GM12873 (cell line): ENCODE data around the gene MOB4.

Source experiments
- CTCF ChIP-seq: IDR thresholded peaks from 2 replicates; pipeline ENCODE4 v1.5.1; 2012; ENCODE audit warnings: low read depth, mild to moderate bottlenecking, moderate library complexity, low read length, control low read depth; ENCODE audit not compliant: insufficient read depth; ENCODE audit errors: missing control alignments

The MOB4 gene

GRCh38 chr2:197515315-197515738, 539 bp upstream of the MOB4 start:
- no peak for TF ChIP-seq CTCF

- TF ChIP-seq CTCF = no peak
Measured at GRCh38 chr2:197516393-197516761, 511 bp downstream of the MOB4 start.

DNA sequence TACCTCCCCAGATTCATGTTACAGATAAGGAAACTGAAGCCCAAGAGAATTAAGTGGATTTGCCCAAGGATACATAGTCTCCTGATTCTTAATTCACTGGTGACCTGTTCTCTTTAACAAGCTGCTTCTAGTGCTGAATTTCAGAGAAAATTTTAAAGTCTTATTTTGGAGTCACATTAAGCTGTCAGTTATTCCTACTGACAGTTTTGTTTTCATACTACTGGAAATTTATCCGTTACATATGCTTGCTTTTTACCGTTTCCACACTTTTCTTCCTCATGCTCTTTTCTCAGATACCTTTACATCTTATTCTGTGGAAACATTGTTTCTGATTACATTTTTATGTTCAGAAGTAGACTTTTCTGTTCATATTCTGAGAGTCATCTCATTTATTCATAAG, 1.3 kb downstream of the MOB4 start:
- TF ChIP-seq CTCF = no peak

GRCh38 chr2:197538412-197538811, 22.5 kb downstream of the MOB4 start:
- TF ChIP-seq CTCF = no peak

DNA sequence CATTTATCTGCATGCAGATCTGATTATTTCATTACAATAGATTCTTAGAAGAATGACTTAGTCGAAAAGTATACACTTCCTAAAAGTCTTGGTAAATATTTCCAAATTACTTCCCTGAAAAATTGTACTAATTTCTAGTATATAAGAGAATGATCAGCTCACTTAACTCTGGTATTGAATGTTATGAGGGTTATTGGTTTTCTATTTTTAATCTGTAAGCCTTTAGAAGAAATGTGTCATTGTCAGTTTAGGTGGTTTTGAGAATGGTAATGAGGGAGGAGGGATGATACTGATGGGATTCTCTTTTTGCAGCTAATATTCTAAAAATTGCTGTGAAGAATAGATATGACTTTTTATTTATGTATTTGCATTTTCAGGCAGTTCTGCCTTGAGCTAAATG, 23.9 kb downstream of the MOB4 start:
- TF ChIP-seq CTCF = no peak

DNA sequence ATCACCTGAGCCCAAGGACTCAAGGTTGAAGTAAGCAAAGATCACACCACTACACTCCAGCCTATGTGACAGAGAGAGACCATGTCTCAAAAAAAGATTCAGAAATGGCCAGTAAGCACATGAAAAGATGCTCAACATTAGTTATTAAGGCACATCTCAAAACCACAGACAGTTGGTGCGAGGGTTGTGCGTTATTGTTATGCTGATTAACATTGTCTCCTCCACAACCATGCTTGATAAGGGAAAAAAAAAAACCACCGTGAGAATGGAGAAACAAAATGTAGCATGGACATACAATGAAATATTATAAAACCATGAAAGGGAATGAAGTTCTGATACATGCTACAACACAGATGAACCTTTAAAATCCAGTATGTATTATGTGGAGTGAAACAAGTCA, 27.3 kb downstream of the MOB4 start:
- TF ChIP-seq CTCF = no peak

GRCh38 chr2:197547163-197547900, 31.5 kb downstream of the MOB4 start:
- TF ChIP-seq CTCF = no peak
